ENCODE measurements around the gene ZNF763. TPM values are rescaled to one million over a fixed set of nuclear protein-coding genes. Genes with fewer than 3 reads are reported as not detected.
A peak's percentile ranks its signal among the peaks of the same experiment; 100 is the strongest.

ZNF763 gene
- total RNA-seq, 6 experiments from 2014 or later = 0.85 to 1.7 (median 1.1) TPM

GRCh38 chr19:11979527-11979926 lies 14.7 kb downstream of the ZNF763 start:
- Mint-ChIP-seq H3K27me3 (ENCODE audit: insufficient read depth) (no peaks in the 10 kb centered on the region; the same call in 1 of the 2 replicates), H3K4me3 (no peak overlapping the region), H3K27ac (no peak overlapping the region), H3K9me3 (peaks cover 84% of the 10 kb centered on the region), H3K36me3 (ENCODE audit: low read depth) (peaks cover 58% of the 10 kb centered on the region), H3K4me1 (ENCODE audit: low read depth) (no peaks in the 10 kb centered on the region)
- TF ChIP-seq CTCF (IDR thresholded peaks at IDR 0.05) = no peak
- no peak for DNase-seq

- Mint-ChIP-seq H3K4me1 (ENCODE audit: low read depth) (peaks cover 5% of the 10 kb centered on the region; the same call in 1 of the 2 replicates), H3K27me3 (ENCODE audit: insufficient read depth) (no peaks in the 10 kb centered on the region), H3K36me3 (ENCODE audit: low read depth) (peaks cover 39% of the 10 kb centered on the region), H3K9me3 (peaks cover 55% of the 10 kb centered on the region), H3K4me3 (no peak overlapping the region), H3K27ac (no peak overlapping the region)
- DNase-seq = no peak
- no peak for TF ChIP-seq CTCF (IDR thresholded peaks at IDR 0.05)
Observed at GRCh38 chr19:11982526-11982925, 17.7 kb downstream of the ZNF763 start.

- no peak overlapping the region for H3K4me3 Mint-ChIP-seq
- peaks cover 30% of the 10 kb centered on the region for H3K9me3 Mint-ChIP-seq
- no peak overlapping the region for H3K27ac Mint-ChIP-seq
- peak; percentile 32; the same call in 1 of the 2 replicates for TF ChIP-seq CTCF (IDR thresholded peaks at IDR 0.05)
- H3K36me3 Mint-ChIP-seq (ENCODE audit: low read depth) = peaks cover 14% of the 10 kb centered on the region
- H3K27me3 Mint-ChIP-seq (ENCODE audit: insufficient read depth) = no peaks in the 10 kb centered on the region
- H3K4me1 Mint-ChIP-seq (ENCODE audit: low read depth) = peaks cover 12% of the 10 kb centered on the region
- no peak for DNase-seq
Observed at GRCh38 chr19:11984986-11985385, 20.1 kb downstream of the ZNF763 start.

GRCh38 chr19:11986754-11987153 lies 21.9 kb downstream of the ZNF763 start:
- peak overlapping the region; percentile 99; the same call in 1 of the 2 replicates for H3K4me3 Mint-ChIP-seq
- H3K27ac Mint-ChIP-seq = no peak overlapping the region
- no peak for TF ChIP-seq CTCF (IDR thresholded peaks at IDR 0.05)
- no peaks in the 10 kb centered on the region; the same call in 1 of the 2 replicates for H3K36me3 Mint-ChIP-seq (ENCODE audit: low read depth)
- H3K4me1 Mint-ChIP-seq (ENCODE audit: low read depth) = peaks cover 19% of the 10 kb centered on the region
- DNase-seq = no peak
- H3K27me3 Mint-ChIP-seq (ENCODE audit: insufficient read depth) = no peaks in the 10 kb centered on the region; the same call in 1 of the 2 replicates
- H3K9me3 Mint-ChIP-seq = peaks cover 12% of the 10 kb centered on the region

- no peak for TF ChIP-seq CTCF (IDR thresholded peaks at IDR 0.05)
- no peaks in the 10 kb centered on the region; the same call in 1 of the 2 replicates for H3K27me3 Mint-ChIP-seq (ENCODE audit: insufficient read depth)
- peak; percentile 92 for DNase-seq
- H3K4me1 Mint-ChIP-seq (ENCODE audit: low read depth) = peaks cover 28% of the 10 kb centered on the region
- peak overlapping the region; percentile 97 for H3K27ac Mint-ChIP-seq
- peak overlapping the region; percentile 99 for H3K4me3 Mint-ChIP-seq
- no peaks in the 10 kb centered on the region; the same call in 1 of the 2 replicates for H3K36me3 Mint-ChIP-seq (ENCODE audit: low read depth)
- H3K9me3 Mint-ChIP-seq = peaks cover 4% of the 10 kb centered on the region; the same call in 1 of the 2 replicates
Observed at GRCh38 chr19:11987405-11988281, 22.8 kb downstream of the ZNF763 start.

Measured in HFFc6 (cell line).